Measurements from ENCODE around the gene HS3ST3A1. TPM values are rescaled to one million over a fixed set of nuclear protein-coding genes. Genes with fewer than 3 reads are reported as not detected.
A peak's percentile ranks its signal among the peaks of the same experiment; 100 is the strongest.

HS3ST3A1 gene
- total and polyA plus RNA-seq, 2 experiments from 2014 or later: 5.4 to 24.1 TPM

GRCh38 chr17:13646411-13646810 is 44.7 kb upstream of the HS3ST3A1 start:
- no peaks in the 10 kb centered on the region for H3K27me3 ChIP-seq (ENCODE audit: insufficient read depth)
- no peaks in the 10 kb centered on the region for H3K79me2 ChIP-seq (replicated peaks; ENCODE audit: insufficient read depth)
- DNase-seq (ENCODE audit: low spot score): no peak
- Mint-ChIP-seq H3K9me3 (no peaks in the 10 kb centered on the region), H3K36me3 (ENCODE audit: low read depth) (no peaks in the 10 kb centered on the region), H3K4me1 (peaks cover 12% of the 10 kb centered on the region), H3K27me3 (ENCODE audit: insufficient read depth, low read depth, poor library complexity) (peaks cover 3% of the 10 kb centered on the region), H3K4me3 (no peak overlapping the region), H3K27ac (no peak overlapping the region)
- TF ChIP-seq CTCF (conservative IDR thresholded peaks at IDR 0.05; ENCODE audit: low read depth in 2 of 2) (no peak), ZNF462 (CRISPR knock-in tag; IDR thresholded peaks at IDR 0.05) (no peak), CREB1 (CRISPR knock-in tag; IDR thresholded peaks at IDR 0.05; ENCODE audit: low read depth) (no peak), POLR2AphosphoS5 (IDR thresholded peaks at IDR 0.05; ENCODE audit: low read depth) (no peak), EZH2 (IDR thresholded peaks at IDR 0.05; ENCODE audit: low read depth, unreplicated experiment) (no peak), EZH2phosphoT487 (IDR thresholded peaks at IDR 0.05; ENCODE audit: unreplicated experiment) (no peak), ZNF114 (CRISPR knock-in tag; IDR thresholded peaks at IDR 0.05) (no peak), JUNB (IDR thresholded peaks at IDR 0.05; ENCODE audit: unreplicated experiment) (no peak), STAT1 (IDR thresholded peaks at IDR 0.05; ENCODE audit: unreplicated experiment) (no peak), ETS1 (IDR thresholded peaks at IDR 0.05) (no peak), NANOG (IDR thresholded peaks at IDR 0.05; ENCODE audit: borderline replicate concordance) (no peak), ZNF331 (CRISPR knock-in tag; IDR thresholded peaks at IDR 0.05; ENCODE audit: low read depth) (no peak)
- TF ChIP-seq, protein P1, sequence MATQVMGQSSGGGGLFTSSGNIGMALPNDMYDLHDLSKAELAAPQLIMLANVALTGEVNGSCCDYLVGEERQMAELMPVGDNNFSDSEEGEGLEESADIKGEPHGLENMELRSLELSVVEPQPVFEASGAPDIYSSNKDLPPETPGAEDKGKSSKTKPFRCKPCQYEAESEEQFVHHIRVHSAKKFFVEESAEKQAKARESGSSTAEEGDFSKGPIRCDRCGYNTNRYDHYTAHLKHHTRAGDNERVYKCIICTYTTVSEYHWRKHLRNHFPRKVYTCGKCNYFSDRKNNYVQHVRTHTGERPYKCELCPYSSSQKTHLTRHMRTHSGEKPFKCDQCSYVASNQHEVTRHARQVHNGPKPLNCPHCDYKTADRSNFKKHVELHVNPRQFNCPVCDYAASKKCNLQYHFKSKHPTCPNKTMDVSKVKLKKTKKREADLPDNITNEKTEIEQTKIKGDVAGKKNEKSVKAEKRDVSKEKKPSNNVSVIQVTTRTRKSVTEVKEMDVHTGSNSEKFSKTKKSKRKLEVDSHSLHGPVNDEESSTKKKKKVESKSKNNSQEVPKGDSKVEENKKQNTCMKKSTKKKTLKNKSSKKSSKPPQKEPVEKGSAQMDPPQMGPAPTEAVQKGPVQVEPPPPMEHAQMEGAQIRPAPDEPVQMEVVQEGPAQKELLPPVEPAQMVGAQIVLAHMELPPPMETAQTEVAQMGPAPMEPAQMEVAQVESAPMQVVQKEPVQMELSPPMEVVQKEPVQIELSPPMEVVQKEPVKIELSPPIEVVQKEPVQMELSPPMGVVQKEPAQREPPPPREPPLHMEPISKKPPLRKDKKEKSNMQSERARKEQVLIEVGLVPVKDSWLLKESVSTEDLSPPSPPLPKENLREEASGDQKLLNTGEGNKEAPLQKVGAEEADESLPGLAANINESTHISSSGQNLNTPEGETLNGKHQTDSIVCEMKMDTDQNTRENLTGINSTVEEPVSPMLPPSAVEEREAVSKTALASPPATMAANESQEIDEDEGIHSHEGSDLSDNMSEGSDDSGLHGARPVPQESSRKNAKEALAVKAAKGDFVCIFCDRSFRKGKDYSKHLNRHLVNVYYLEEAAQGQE (IDR thresholded peaks at IDR 0.05; ENCODE audit: unreplicated experiment): no peak
- H3K4me2 ChIP-seq: no peak overlapping the region
- peaks cover 12% of the 10 kb centered on the region; the same call in 1 of the 2 replicates for H3K4me1 ChIP-seq (ENCODE audit: insufficient read depth)
- ATAC-seq: no peak
- no peak overlapping the region for H3K4me3 ChIP-seq
- no peak overlapping the region for H3K27ac ChIP-seq (ENCODE audit: low read depth)
- H4K20me1 ChIP-seq (replicated peaks; ENCODE audit: insufficient read depth): no peaks in the 10 kb centered on the region
- H3K9me2 ChIP-seq (ENCODE audit: insufficient read depth): 0 out of 2 replicates have a peak, but pooled peaks cover 4% of the 10 kb centered on the region
- H2AFZ ChIP-seq: peak overlapping the region; percentile 72
- no peaks in the 10 kb centered on the region for H3K36me3 ChIP-seq (ENCODE audit: insufficient read depth)
- no peaks in the 10 kb centered on the region for H3F3A ChIP-seq (replicated peaks; ENCODE audit: low read depth)
